ENCODE data around the gene WNT7A.

WNT7A gene

GRCh38 chr3:13825821-13826220 is 54.0 kb downstream of the WNT7A start:
- DNase-seq: no peak

- no peak for DNase-seq
Observed at GRCh38 chr3:13825311-13825579, 54.6 kb downstream of the WNT7A start.

DNA sequence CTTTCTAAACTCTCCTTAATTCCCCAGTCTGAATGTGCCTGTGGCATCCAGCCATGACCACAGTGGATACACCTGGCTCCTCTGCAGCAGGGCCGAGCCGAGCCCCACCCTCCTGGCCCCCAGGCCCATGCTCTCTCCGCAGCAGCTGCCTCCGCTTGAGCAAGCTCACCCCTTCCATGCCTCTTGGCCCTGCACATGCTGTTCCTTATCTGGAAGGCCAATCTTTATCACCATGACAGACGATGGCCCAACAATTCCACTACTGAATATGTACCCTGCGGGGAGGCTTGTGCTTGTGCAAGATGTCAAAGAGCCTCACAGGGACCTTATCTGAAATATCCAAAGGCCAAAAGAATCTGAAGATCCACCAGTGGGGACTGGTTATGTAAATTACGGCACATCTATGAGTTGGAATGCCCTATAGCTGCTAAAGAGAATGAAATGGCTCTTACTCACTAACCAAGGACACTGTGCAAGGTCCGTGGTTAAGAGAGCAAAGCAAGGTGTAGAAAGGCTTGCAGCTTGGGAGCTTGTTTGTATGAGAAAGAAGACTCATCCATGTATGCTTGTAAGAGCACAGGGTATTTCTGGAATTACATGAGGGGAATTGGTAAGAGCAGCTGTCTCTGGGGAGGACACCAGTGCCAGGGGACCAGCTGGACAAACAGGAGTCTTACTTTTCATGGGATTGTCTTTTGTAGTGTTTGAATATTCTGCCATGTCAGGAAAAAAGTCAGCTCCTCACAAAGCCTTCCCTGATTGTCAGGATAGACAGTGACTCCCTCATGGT is 55.2 kb downstream of the WNT7A start:
- DNase-seq: no peak

DNA sequence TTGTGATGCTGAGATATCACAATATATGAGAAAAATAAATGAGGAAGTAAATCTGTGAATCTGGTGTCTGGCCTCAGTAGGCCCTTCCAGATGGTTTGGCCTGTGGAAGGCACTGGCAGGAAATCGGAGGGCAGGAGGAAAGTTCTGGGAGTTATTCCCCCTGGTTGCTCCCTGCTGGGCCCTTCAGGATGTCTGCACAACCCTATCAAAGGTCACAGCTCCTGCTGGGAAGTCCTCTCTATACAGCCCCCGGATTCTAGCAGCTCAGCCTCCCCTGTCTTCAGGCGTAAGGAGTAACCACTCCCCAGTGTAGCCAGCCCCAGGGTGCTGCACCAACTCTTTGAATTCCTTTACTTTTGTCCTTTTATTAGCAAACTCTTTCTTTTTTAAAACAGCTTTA is 56.2 kb downstream of the WNT7A start:
- no peak for DNase-seq

DNA sequence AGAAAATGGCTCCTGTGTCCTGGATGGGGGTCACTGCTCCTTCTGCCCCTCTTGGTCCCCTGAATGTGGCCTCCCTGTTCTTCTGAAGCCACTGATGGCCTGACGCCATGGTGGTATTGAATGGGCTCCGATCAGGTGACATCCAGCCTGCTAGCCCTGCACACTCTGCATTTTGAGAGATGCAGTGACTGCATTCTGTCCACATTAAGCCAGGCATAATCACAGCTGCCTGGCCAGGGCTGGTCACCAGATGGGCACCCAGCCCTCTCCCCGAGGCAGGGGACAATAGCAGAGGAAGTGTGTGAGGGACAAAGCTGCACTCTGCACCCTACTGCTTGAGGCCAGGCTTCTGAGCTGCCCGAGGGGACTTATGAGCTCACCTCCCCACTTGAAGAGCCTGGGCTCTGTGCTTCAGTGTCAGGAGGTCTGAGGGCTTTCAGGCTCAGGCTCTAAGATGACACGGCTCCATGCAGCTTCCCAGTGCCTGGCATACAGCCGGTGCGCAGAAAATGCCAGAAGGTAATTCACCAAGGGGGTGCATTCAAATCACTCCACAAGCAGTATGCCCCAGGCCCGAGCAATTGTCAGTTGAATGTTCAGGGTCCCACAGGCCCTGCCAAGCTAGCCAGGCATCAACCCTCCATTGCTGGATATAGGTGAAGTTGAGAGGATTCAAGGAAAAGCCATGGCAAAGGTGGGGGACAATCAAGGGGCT is 56.8 kb downstream of the WNT7A start:
- no peak for DNase-seq

DNA sequence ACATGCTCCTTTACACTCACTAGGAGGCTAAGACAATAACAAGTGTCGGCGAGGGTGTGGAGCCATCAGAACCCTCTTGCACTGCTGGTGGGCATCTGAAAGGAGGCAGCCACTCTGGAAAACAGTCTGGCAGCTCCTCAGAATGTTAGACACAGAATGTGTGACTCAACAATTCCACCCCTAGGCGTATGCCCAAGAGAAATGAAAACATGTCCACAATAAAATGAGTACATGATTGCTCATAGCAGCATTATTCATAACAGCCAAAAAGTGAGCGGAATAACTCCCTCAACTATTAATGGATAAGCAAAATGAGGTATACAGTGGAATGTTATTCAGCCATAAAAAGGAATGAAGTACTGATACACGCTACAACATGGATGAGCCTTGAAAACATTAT is 57.8 kb downstream of the WNT7A start:
- DNase-seq: no peak

DNA sequence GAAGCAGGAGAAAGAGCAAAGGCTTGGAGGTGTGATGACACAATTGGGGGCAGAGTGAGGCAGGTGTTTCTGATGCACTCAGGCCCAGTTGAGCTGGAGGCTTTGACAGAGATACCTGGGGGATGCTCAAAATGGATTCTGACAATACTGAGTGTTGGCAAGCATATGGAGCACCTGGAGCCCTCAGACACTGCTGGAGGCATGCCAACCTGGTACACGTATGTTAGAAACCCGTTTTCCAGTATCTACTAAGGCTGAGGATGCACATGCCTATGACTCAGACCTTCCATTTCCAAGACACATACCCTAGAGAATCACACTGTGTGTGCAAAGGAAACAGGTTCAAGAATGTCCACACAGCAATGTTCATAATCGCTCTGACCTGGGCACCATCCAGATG is 58.7 kb downstream of the WNT7A start:
- DNase-seq: no peak

DNA sequence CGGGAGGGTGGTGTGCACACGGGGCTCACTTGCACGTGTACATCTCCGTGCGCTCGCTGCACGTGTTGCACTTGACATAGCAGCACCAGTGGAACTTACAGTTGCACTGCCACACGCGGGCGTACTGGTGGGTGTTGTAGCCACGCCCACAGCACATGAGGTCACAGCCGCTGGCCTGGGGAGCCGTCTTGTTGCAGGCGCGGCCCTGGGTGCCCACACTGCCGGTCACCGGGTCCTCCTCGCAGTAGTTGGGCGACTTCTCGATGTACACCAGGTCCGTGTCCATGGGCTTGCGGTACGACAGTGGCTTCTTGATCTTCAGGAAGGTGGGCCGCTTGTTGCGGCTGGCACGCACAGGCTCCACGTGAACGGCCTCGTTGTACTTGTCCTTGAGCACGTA is 61.0 kb downstream of the WNT7A start:
- DNase-seq: no peak

GRCh38 chr3:13815088-13815683 is 64.7 kb downstream of the WNT7A start:
- no peak for DNase-seq

DNA sequence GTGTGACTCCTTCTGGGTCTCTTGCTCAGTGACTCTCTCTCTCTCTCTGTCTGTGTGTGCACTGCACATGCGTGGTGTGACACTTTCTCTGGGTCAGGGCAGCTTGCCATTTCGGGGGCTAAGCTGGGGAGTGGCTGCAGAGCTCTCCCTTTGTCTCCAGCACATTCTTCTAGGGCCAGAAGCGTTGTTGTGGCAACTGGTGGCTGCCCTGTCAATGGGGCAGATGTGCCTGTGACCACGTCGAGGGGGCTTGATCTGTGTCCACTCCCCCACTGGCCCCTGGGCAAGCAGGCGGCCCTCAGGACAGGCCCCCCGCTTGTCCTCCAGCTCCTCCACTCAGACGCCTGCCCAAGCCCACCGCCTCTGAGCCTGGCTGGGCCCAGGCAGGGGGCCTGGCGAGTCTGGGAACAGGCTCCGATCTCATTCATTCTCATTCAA is 67.8 kb downstream of the WNT7A start:
- DNase-seq: no peak

DNA sequence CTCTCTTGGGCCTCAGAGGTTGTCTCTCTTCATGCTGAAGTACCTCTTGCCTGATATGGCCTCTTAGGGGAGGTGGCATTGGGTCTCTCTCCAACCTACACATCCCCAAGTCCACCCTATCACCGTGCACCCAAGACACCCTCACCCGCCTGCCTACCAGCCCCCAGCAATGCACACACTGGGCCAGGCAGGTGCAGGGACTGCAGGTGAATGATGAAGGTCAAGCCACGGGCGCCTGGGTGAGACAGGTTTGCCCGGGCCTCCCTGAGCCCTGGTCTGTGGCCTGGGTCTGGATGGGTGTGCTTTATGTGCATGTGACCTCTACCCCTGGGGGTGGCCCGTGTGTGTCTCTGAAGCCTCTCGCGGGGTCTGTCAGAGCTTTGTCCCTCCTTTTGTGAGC is 68.3 kb downstream of the WNT7A start:
- no peak for DNase-seq

DNA sequence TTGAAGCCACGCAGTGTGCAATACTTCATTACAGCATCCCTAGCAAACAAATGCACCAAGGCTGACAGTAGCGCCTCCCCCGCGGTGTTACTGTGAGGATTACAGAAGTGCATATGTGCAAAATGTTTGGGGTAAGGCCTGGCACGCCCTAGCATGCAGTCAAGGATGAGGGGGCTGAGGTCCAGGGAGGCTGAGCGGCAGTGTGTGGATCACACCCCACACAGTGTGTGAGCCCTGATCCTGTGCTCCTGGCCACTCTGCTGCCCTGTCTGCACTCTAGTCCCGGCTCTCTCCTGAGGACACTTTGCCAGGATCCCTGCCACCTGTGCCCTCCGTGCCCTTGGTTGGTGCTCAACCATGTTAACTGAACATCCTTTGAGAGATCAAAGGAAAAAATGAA is 71.3 kb downstream of the WNT7A start:
- no peak for DNase-seq

GRCh38 chr3:13801361-13802204 is 78.3 kb downstream of the WNT7A start:
- no peak for DNase-seq

DNA sequence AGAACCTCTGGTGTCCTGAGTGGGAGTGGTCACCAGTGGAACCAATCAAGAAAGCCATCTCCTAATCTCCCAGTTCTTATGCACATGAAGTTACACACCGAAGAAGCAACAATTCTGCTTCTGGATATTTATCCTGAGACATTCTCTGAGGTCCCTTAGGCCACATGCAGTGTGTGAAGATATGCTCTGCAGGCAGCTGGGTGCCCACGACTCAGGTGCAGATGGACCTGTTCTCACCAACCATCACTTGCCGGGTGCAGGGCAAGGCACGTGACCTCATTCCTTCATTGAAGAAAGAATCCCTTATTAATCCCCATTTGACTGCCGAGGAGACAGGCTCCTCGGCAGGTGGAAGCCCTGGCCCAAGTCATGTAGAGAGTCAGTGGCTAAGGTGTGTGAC is 79.8 kb downstream of the WNT7A start:
- no peak for DNase-seq

DNA sequence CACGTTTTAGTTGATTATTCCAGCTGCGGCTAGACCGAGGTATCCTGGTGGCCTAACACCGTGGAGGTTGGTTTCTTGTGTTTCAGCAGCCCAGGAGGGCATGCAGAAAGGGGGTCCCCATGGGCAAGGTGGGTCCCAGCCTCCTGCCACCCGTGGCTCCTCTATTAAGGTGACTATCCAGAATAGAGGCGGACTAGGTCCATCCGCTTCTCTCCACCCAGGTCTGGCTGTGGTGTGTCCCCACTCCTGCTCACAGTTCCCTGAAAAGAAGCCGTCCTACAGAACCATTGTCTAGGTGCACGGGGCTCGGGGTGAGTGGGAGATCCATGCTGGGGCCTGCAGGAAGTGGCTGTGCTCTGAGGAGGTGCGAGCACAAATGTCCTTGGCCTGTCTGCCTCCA is 81.5 kb downstream of the WNT7A start:
- no peak for DNase-seq

GRCh38 chr3:13796701-13797460 is 83.0 kb downstream of the WNT7A start:
- no peak for DNase-seq

- DNase-seq: no peak
Observed at GRCh38 chr3:13795816-13796215, 84.1 kb downstream of the WNT7A start.

- DNase-seq: no peak
Observed at GRCh38 chr3:13794322-13794721, 85.5 kb downstream of the WNT7A start.

GRCh38 chr3:13793451-13793850 is 86.4 kb downstream of the WNT7A start:
- DNase-seq: no peak

DNA sequence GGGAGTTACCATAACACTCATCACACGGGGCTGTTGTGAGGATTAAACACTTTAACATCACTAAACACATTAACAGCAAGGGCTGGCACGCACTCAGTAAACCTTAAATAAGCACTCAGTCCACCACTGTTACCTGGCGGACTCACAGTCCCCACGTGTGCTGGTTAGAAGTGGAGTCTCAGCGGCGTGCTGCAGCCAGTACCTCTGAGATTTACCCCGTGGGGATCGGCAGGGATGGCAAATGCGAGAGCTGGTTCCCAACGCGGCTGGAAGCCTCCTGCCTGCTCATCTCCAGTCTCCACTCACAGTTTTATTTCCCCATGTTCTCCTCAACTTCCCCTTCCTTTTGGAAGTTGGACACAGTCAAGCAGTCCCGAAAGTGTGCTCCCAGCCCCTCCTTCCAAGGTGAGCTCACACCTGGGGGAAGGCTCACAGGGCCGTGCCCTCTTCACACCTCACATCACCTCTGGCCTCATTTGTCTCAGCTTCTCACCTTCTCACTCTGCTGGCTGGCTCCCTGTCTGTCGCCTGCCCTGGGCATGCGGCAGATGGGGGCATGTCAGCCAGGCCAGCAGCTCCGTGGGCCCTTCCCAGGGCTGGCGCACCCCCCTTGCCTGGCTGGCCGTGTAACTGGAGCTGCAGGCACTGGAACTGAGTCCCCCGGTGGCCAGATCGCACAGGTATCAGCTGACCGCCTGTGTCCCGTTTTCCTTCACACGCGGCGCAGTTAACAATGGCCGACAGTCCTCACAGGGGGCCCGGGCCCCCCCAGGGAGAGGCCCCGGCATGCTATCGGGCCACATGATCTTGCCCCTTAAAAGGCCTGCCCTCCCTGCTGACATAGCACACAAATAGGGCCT is 87.1 kb downstream of the WNT7A start:
- DNase-seq: no peak

DNA sequence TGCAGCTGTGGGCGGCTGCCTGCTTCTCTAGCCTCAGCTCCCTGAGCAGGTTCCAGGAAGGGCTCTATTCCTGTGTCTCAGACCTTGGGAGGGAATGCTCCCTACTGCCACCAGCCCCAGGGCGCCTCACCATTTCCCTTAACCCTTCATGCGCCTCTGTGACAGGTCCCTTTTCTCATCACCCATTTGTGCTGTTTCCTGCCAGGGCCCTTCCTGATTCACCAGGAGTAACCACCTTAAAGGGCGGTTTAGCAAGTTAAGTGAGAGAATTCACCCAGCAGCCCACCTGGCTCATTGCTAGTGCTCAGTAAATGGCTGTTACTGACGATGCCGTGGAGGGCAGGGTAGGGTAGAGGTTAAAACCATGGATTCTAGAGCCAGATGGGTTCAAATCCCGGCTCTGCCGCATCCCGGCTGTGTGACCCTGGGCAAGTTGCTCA is 87.8 kb downstream of the WNT7A start:
- no peak for DNase-seq
